ENCODE results near the gene TRPM2. TPM values are rescaled to one million over a fixed set of nuclear protein-coding genes. Genes with fewer than 3 reads are reported as not detected.

The TRPM2 gene
- total and polyA plus RNA-seq, 2 of the 8 experiments (the other 6 are each of a cell fraction or from before 2014, with no cell fraction given) = 0.27 to 0.28 TPM

GRCh38 chr21:44471341-44471740 lies 117.9 kb downstream of the TRPM2 start (continued):
- TF ChIP-seq, protein P1, sequence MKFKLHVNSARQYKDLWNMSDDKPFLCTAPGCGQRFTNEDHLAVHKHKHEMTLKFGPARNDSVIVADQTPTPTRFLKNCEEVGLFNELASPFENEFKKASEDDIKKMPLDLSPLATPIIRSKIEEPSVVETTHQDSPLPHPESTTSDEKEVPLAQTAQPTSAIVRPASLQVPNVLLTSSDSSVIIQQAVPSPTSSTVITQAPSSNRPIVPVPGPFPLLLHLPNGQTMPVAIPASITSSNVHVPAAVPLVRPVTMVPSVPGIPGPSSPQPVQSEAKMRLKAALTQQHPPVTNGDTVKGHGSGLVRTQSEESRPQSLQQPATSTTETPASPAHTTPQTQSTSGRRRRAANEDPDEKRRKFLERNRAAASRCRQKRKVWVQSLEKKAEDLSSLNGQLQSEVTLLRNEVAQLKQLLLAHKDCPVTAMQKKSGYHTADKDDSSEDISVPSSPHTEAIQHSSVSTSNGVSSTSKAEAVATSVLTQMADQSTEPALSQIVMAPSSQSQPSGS (IDR thresholded peaks at IDR 0.05; ENCODE audit: low read length) = no peak
- no peak for TF ChIP-seq TEAD4 (IDR thresholded peaks at IDR 0.05; ENCODE audit: low read depth, low read length)

Measured in H1 (cell line).